HG03354 (cell line): Measurements from ENCODE around the gene FSD1L.

ENCODE experiments used
- ATAC-seq: cut with Tn5 transposase; IDR thresholded peaks from one replicate; pipeline ENCODE4 v1.9.1; 2021; ENCODE audit warnings: mild to moderate bottlenecking; ENCODE audit not compliant: unreplicated experiment, poor library complexity, severe bottlenecking

Gene FSD1L

DNA sequence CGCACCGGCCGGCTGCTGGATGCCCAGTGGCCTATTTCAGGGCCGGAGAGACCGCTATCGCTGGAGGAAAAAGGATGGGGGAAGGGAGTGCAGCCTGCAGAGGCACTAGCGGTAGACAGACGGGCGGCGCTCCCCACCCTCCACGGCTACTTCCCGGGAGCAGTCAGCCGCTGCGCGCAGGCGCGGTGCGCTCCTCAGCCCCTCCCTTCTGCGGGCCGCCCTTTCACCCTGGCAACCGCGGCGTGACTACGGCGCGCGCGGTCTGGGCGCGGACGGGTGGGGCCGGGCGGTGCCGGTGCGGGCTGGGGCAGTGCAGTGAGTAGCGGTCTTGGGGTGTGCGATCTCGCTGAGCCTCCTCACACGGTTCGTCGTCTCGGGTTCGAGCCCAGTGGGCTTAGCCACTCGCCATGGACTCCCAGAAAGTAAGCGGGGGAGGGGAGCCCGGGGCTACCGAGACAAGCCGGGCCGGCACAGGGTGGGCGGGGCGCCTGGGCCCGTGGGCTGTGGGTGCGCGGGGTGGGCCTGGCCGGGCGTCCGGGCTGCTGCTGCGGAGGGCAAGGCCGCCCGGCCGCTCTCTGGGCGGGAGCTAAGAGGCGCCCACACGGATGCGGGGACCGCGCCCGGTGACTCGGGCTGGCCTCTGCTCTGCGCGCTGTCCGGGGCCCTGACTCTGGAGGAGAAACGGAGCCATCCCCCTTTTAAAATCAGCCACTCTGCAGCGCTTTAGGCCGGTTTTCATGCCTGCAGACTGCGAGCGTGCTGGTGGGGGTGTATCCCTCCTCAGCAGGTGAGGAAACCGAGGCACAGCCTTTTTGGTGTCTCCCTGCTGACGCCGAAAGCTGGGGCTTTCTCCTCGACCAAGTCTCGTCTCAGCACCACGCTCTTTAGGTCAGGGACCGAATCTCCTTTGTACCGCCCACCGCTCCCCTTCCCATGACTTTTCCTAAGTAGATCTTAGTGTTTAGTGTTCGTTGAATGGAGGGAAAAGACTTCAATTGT is at the start of gene FSD1L:
TSS of gene FSD1L (plus strand) at position 221 of the 999 bp plus-strand sequence. CDS start at position 408, 187 bp downstream.
- ATAC-seq = peak; percentile 94

GRCh38 chr9:105399117-105399516 is 48.7 kb upstream of the FSD1L start:
- ATAC-seq = no peak

- ATAC-seq = no peak
Observed at GRCh38 chr9:105401651-105402050, 46.2 kb upstream of the FSD1L start.

DNA sequence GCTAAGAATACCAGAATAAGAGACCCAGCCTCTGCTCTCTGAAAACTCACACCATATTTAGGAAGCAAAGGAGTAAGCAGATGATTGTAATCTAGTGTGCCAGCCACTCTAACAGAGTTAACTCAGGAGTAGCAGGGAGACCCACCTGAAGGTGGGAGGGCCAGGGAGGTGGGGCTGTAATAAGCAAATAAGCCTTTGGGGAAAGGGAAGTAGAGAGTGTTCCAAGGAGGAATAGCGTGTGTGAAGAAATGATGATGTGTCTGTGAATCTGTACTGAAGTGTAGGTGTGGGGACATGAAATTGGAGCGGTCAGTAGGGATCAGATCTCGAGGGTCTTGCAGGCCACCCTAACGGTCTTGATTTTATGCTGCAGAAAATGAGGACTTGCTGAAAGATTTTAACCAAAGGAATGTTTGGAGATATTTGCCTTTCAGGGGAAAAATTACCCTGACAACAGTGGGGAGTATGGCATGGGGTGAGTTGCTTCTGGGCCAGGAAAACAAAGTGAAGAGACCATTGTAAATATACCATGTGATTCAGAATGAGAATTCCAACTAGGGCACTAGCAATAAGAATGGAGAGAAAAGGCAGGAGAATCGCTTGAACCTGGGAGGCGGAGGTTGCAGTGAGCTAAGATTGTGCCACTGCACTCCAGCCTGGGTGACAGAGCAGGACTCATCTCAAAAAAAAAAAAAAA is 44.1 kb upstream of the FSD1L start:
- ATAC-seq = no peak

DNA sequence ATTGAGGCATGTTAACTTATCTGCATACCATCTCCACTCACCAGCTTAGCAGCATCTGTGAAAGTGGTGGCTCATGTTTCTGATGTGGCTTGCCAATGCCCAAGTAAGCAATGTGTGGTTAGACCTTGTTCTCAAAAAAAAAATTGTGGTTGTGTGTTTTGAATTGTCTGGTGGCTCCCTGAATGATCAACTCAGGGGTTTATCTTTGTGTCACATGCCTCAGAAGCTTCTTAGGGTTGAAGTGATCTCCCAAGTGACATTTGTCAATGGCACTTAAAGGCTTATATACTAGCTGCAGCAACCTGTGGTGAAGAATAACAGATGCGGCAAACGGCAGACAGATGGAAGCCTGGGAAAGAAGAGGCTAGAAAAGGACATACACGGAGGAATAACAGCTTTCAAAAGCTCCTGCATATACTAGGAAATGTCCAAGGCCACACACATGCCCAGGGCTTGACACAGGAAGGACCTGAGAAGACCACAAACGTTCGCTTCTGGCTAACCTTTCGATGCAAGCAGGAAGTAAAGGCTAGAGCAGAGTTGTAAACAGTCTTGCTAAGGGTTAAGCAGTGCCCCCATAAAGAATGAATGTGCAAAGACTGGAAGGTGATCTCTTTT is 42.2 kb upstream of the FSD1L start:
- peak; percentile 98 for ATAC-seq

DNA sequence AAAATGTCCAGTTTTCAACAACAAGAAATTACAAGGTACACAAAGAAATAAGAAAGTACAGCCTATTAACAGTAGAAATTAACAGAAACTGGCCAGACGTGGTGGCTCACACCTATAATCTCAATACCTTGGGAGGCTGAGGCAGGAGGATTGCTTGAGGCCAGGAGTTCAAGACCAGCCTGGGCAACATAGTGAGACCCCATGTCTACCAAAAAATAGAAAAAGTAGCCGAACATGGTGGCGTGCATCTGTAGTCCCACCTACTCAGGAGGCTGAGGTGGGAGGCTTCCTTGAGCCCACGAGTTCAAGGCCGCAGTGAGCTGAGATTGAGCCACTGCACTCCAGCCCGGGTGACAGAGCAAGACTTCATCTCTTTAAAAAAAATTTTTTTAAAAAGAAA is 41.5 kb upstream of the FSD1L start:
- ATAC-seq = no peak

- ATAC-seq = no peak
Observed at GRCh38 chr9:105413525-105413924, 34.3 kb upstream of the FSD1L start.

- ATAC-seq = peak; percentile 83
Observed at GRCh38 chr9:105414947-105415661, 32.7 kb upstream of the FSD1L start.

GRCh38 chr9:105415662-105415980 is 32.2 kb upstream of the FSD1L start:
- no peak for ATAC-seq

DNA sequence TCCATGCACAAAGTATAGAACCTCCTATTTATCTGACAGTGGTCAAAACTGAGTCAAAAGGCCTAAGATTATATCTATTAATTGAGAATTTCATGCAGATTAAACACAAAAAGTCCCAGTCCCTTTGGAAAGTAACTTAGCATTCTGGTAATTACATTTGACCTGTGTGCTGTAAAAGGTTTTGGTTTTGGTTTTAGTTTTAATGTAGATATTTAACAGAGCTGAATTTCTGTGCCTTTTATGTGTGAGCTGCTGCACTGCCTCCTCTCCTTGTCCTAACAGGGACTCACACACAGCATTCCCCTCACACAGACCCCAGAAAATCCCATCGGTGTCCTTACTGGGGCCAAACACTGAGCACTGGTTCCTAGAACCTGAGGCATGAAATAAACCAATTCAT is 31.0 kb upstream of the FSD1L start:
- ATAC-seq = peak; percentile 84

DNA sequence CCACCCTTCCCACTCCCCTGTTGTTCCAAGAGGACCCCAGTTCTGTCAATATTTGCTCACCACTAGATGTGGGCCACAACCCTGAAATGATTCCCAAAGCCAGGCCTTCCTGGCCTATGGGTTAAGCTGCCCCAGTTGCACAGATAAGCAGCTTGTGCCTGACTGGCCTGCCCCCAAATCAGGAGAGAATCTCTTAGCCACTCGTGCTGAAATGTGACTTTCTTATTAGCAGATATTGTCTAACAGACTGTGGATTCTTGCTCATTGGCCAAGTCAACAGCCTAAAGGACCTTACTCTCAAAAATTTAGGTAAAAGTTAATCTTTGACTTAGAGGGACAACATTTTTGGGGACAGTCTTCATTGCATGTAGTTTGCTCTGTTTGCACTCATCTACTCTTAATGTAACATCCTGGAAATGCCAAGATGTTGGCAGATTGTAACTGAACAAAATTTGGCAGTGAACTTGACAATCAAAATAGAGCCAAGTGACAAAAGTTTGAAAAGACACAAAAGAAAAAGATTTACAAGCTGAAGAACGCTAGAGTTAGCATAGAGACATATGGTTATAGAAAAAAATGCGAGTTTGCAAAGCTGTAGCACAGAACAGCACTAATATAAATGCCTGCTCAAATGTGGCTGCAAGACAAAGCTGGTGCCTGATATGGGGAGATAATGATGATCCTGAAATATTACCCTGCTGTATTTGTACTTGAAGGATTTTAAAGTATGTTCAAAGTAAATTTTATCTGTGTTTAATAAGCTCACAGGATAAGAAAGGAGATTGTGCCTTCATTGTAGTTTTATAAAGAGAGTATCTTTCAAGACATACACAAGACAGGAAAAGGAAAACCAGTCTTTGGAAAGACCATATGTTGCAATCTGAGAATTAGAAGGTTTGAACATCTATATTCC is 29.0 kb upstream of the FSD1L start:
- ATAC-seq = no peak

GRCh38 chr9:105419816-105420597 is 27.8 kb upstream of the FSD1L start:
- no peak for ATAC-seq

GRCh38 chr9:105421154-105421553 is 26.7 kb upstream of the FSD1L start:
- ATAC-seq = no peak

GRCh38 chr9:105421864-105422263 is 26.0 kb upstream of the FSD1L start:
- no peak for ATAC-seq

- peak; percentile 88 for ATAC-seq
Observed at GRCh38 chr9:105425816-105426433, 21.9 kb upstream of the FSD1L start.

DNA sequence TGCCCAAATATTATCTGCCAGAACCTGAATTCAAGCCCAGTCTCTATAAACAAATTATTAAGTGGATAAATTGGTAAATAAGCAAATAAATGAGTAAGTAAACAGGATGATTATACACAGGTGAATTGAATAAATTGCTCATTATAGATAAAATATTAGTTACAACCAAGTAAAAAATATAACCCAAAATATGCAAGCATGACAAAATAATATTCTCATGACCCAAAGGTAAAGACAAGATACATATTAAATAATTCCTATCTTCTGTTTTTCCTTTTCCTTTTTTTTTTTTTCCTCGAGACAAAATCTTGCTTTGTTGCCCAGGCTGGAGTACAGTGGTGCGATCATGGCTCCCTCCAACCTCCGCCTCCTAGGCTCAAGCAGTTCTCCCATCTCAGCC is 21.2 kb upstream of the FSD1L start:
- ATAC-seq = no peak

GRCh38 chr9:105431424-105432246 is 16.2 kb upstream of the FSD1L start:
- no peak for ATAC-seq
